Smooth muscle cell (in vitro differentiated cells): ENCODE data around the gene METTL17. TPM values are rescaled to one million over a fixed set of nuclear protein-coding genes. Genes with fewer than 3 reads are reported as not detected.
"Not testable (repeated sequence)": the region's sequence is repeated elsewhere in the genome, so short reads cannot be mapped to it uniquely, and the experiment has no call there.

Experiments
- DNase-seq: peaks from one replicate; lab custom pipeline; 2025; ENCODE audit not compliant: unreplicated experiment; lab: John Stamatoyannopoulos, UW
- H2AFZ ChIP-seq: fragments of 200-600 bp; sonication (generic); 2 replicates; pipeline ENCODE4 v1.6.0; 2016; ENCODE audit warnings: antibody characterized with exemption, low read depth, mild to moderate bottlenecking
- H3F3A ChIP-seq: fragments of 200-600 bp; sonication (generic); 2 replicates; pipeline ENCODE4 v1.6.0; 2017; ENCODE audit warnings: antibody characterized with exemption, low read depth
- H3K27ac ChIP-seq: fragments of 200-600 bp; sonication (generic); 2 replicates; pipeline ENCODE4 v1.5.1; 2016; ENCODE audit warnings: low read depth, mild to moderate bottlenecking
- H3K27me3 ChIP-seq: fragments of 200-600 bp; sonication (generic); 2 replicates; pipeline ENCODE4 v1.6.1; 2016; ENCODE audit warnings: low read depth, mild to moderate bottlenecking
- H3K36me3 ChIP-seq: fragments of 200-600 bp; sonication (generic); 2 replicates; pipeline ENCODE4 v1.5.1; 2016; ENCODE audit warnings: low read depth
- H3K4me1 ChIP-seq: fragments of 200-600 bp; sonication (generic); 2 replicates; pipeline ENCODE4 v1.5.1; 2016; ENCODE audit warnings: low read depth
- H3K4me2 ChIP-seq: fragments of 200-600 bp; sonication (generic); 2 replicates; pipeline ENCODE4 v1.6.0; 2016; ENCODE audit warnings: mild to moderate bottlenecking
- H3K4me3 ChIP-seq: fragments of 200-600 bp; sonication (generic); 2 replicates; pipeline ENCODE4 v1.5.1; 2016; ENCODE audit warnings: mild to moderate bottlenecking
- H3K79me2 ChIP-seq: fragments of 200-600 bp; sonication (generic); 2 replicates; pipeline ENCODE4 v1.6.0; 2016; ENCODE audit warnings: low read depth, mild to moderate bottlenecking
- H3K9ac ChIP-seq: fragments of 200-600 bp; sonication (generic); 2 replicates; pipeline ENCODE4 v1.6.0; 2016; ENCODE audit warnings: low read depth
- H3K9me3 ChIP-seq: fragments of 200-600 bp; sonication (generic); replicated peaks from 2 replicates; pipeline ENCODE4 v1.5.1; 2016; ENCODE audit warnings: low read depth
- H4K20me1 ChIP-seq: fragments of 200-600 bp; sonication (generic); 2 replicates; pipeline ENCODE4 v1.6.0; 2016; ENCODE audit warnings: low read depth
- WGBS: methylation state at CpG from one replicate; pipeline ENCODE4 v1.1.7; 2016; ENCODE audit warnings: low lambda C conversion rate; 5-methylcytosine and 5-hydroxymethylcytosine counted together
- polyA plus RNA-seq: library from polyadenylated mRNA; unstranded; fragments of >200 nt; fragmentation: Nextera tagmentation; extraction: Ambion mirVana; gene quantifications from 2 replicates; pipeline ENCODE4 v1.2.1, GENCODE V29; 2016
- total RNA-seq: library from RNA; depleted of rRNA; stranded (reverse); fragments of >200 nt; gene quantifications from 2 replicates; pipeline ENCODE4 v1.2.3, GENCODE V29; 2014
- TF ChIP-seq, protein P1 (sequence below): fragments of 200-600 bp; sonication (generic); IDR thresholded peaks from 2 replicates; pipeline ENCODE4 v1.5.1; 2017; ENCODE audit warnings: borderline replicate concordance, mild to moderate bottlenecking, antibody characterized with exemption; ENCODE audit not compliant: insufficient read depth, poor library complexity, severe bottlenecking

Gene METTL17
- total and polyA plus RNA-seq, 2 experiments from 2014 or later: 46.5 to 96.3 TPM

DNA sequence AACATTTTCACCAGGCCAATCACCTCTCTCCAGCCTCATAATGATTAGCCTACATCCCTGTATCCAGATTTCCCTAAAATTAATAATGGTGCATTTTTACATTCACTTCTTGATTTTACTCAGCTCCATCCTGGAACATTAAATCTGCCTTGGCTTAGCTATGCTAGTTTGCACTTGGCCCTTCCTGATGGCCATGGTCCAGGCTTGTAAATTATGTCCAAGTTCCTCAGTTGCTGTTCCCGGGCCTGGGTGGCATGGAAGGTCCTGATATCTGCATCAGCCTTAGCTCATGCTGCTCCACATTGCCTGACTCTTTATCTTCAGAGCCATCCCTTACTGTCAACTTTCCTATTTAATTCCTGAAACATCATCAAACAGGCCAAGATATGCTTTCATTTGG is 11.1 kb upstream of the METTL17 start:
- H4K20me1 ChIP-seq: no peaks in the 10 kb centered on the region
- no peaks in the 10 kb centered on the region for H3K36me3 ChIP-seq
- H3K9me3 ChIP-seq: no peaks in the 10 kb centered on the region
- no peak overlapping the region for H3K9ac ChIP-seq
- no peak overlapping the region for H2AFZ ChIP-seq
- H3K27me3 ChIP-seq: no peaks in the 10 kb centered on the region
- H3K4me2 ChIP-seq: no peak overlapping the region
- no peaks in the 10 kb centered on the region for H3F3A ChIP-seq
- 92% methylated on average over 1 of the region's 1 CpG for WGBS
- no peaks in the 10 kb centered on the region for H3K4me1 ChIP-seq
- H3K27ac ChIP-seq: no peak overlapping the region
- H3K4me3 ChIP-seq: no peak overlapping the region
- no peaks in the 10 kb centered on the region for H3K79me2 ChIP-seq
- TF ChIP-seq, protein P1, sequence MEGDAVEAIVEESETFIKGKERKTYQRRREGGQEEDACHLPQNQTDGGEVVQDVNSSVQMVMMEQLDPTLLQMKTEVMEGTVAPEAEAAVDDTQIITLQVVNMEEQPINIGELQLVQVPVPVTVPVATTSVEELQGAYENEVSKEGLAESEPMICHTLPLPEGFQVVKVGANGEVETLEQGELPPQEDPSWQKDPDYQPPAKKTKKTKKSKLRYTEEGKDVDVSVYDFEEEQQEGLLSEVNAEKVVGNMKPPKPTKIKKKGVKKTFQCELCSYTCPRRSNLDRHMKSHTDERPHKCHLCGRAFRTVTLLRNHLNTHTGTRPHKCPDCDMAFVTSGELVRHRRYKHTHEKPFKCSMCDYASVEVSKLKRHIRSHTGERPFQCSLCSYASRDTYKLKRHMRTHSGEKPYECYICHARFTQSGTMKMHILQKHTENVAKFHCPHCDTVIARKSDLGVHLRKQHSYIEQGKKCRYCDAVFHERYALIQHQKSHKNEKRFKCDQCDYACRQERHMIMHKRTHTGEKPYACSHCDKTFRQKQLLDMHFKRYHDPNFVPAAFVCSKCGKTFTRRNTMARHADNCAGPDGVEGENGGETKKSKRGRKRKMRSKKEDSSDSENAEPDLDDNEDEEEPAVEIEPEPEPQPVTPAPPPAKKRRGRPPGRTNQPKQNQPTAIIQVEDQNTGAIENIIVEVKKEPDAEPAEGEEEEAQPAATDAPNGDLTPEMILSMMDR: no peak
- DNase-seq: no peak

- H2AFZ ChIP-seq: no peak overlapping the region
- H3K4me2 ChIP-seq: no peak overlapping the region
- H3K27me3 ChIP-seq: no peaks in the 10 kb centered on the region
- H3K36me3 ChIP-seq: no peaks in the 10 kb centered on the region
- H3K79me2 ChIP-seq: no peaks in the 10 kb centered on the region
- H3K4me1 ChIP-seq: no peaks in the 10 kb centered on the region
- H3K27ac ChIP-seq: no peak overlapping the region
- 78% methylated on average over 1 of the region's 1 CpG for WGBS
- TF ChIP-seq, protein P1: no peak
- H4K20me1 ChIP-seq: no peaks in the 10 kb centered on the region
- no peaks in the 10 kb centered on the region for H3K9me3 ChIP-seq
- no peak for DNase-seq
- no peak overlapping the region for H3K4me3 ChIP-seq
- H3F3A ChIP-seq: peaks cover 3% of the 10 kb centered on the region
- H3K9ac ChIP-seq: no peak overlapping the region
Observed at GRCh38 chr14:20980906-20981305, 8.9 kb upstream of the METTL17 start.

GRCh38 chr14:20982646-20983369 is 7.0 kb upstream of the METTL17 start:
- DNase-seq: no peak

GRCh38 chr14:20985650-20986049 is 4.1 kb upstream of the METTL17 start:
- not testable (repeated sequence) for H3K27ac ChIP-seq, H3K9ac ChIP-seq

More at GRCh38 chr14:20982646-20983369, 7.0 kb upstream of the METTL17 start:
- Histone ChIP-seq H3K9ac (no peak overlapping the region), H4K20me1 (no peaks in the 10 kb centered on the region), H3K4me3 (no peak overlapping the region), H3K9me3 (no peaks in the 10 kb centered on the region), H3K27me3 (no peaks in the 10 kb centered on the region), H3K27ac (no peak overlapping the region), H2AFZ (no peak overlapping the region), H3K4me1 (no peaks in the 10 kb centered on the region), H3K79me2 (no peaks in the 10 kb centered on the region), H3F3A (peaks cover 11% of the 10 kb centered on the region), H3K4me2 (no peak overlapping the region), H3K36me3 (no peaks in the 10 kb centered on the region)
- TF ChIP-seq, protein P1: no peak
- 98% methylated on average over 2 of the region's 2 CpGs for WGBS

More at GRCh38 chr14:20985650-20986049, 4.1 kb upstream of the METTL17 start:
- H3K4me3 ChIP-seq, H3K36me3 ChIP-seq, H3K9me3 ChIP-seq, H3K79me2 ChIP-seq, H4K20me1 ChIP-seq, H3K27me3 ChIP-seq, H2AFZ ChIP-seq, H3K4me1 ChIP-seq, H3K4me2 ChIP-seq, DNase-seq: not testable (repeated sequence)
- peaks cover 16% of the 10 kb centered on the region for H3F3A ChIP-seq
- WGBS: 95% methylated on average over 4 of the region's 4 CpGs
